ENCODE data around the gene STXBP3. TPM values are rescaled to one million over a fixed set of nuclear protein-coding genes. Genes with fewer than 3 reads are reported as not detected.
"Not testable (repeated sequence)": the region's sequence is repeated elsewhere in the genome, so short reads cannot be mapped to it uniquely, and the experiment has no call there.

The STXBP3 gene, protein sequence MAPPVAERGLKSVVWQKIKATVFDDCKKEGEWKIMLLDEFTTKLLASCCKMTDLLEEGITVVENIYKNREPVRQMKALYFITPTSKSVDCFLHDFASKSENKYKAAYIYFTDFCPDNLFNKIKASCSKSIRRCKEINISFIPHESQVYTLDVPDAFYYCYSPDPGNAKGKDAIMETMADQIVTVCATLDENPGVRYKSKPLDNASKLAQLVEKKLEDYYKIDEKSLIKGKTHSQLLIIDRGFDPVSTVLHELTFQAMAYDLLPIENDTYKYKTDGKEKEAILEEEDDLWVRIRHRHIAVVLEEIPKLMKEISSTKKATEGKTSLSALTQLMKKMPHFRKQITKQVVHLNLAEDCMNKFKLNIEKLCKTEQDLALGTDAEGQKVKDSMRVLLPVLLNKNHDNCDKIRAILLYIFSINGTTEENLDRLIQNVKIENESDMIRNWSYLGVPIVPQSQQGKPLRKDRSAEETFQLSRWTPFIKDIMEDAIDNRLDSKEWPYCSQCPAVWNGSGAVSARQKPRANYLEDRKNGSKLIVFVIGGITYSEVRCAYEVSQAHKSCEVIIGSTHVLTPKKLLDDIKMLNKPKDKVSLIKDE
- 48.7 TPM for polyA plus RNA-seq (2013, experiment 1 of 2)
- 47.5 TPM for polyA plus RNA-seq (2013, experiment 2 of 2)

DNA sequence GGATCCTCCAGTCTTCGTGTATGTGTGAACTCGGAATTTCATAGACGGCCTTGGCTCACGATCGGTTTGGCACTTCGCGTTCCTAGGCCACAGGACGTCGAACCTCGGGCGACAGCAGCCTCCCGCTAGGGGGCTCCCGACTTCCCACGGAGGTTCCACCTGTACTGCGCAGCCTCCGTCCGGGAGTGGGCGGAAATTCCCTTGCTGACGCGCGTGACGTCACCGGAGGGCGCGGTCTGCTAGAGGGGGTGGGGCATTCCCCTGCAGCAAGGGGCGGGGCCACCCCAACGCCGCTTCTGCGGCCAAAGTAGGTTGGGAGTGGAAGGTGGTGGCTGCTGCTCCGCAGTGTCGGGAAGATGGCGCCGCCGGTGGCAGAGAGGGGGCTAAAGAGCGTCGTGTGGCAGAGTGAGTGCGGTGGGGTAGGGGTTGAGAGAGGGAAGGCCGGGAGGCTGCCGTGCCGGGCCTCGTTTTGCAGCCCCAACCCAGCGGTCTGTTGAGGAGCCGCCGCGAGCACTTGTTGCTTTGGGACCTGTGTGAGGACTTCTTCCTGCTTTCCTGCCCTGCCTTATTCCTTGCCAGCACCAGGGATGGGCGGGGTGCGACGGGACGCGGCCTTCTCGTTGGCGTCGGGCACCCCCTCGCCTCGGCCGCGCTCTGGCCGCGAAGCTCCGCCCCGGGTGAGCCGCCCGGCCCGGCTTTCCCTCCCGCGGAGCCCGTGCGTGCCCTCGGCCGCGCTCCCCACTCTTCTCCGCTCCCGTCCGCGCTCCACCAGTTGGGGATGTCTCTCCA lies at the start of gene STXBP3:
TSS of gene STXBP3 (plus strand) at position 293 of the 789 bp plus-strand sequence. CDS start at position 357, 64 bp downstream.
- 1% methylated on average over 48 to 69 of the region's 75 CpGs for WGBS, 2 experiments (ENCODE audit: insufficient coverage in 2 of 2)
- Histone ChIP-seq H3K9me3 (ENCODE audit: control insufficient read depth, low read length) (no peaks in the 10 kb centered on the region), H3K4me1 (ENCODE audit: control insufficient read depth, insufficient read depth, low read length, poor library complexity, severe bottlenecking) (no peaks in the 10 kb centered on the region), H3K4me3 (ENCODE audit: extremely low read depth, insufficient read depth, low read length, poor library complexity, severe bottlenecking) (peak within 1 kb of the TSS; percentile 98), H3K27ac (ENCODE audit: low read depth, low read length, severe bottlenecking) (peak within 1 kb of the TSS; percentile 94), H3K36me3 (ENCODE audit: control insufficient read depth, insufficient read depth, low read length) (peaks cover 15% of the 10 kb centered on the region)

DNA sequence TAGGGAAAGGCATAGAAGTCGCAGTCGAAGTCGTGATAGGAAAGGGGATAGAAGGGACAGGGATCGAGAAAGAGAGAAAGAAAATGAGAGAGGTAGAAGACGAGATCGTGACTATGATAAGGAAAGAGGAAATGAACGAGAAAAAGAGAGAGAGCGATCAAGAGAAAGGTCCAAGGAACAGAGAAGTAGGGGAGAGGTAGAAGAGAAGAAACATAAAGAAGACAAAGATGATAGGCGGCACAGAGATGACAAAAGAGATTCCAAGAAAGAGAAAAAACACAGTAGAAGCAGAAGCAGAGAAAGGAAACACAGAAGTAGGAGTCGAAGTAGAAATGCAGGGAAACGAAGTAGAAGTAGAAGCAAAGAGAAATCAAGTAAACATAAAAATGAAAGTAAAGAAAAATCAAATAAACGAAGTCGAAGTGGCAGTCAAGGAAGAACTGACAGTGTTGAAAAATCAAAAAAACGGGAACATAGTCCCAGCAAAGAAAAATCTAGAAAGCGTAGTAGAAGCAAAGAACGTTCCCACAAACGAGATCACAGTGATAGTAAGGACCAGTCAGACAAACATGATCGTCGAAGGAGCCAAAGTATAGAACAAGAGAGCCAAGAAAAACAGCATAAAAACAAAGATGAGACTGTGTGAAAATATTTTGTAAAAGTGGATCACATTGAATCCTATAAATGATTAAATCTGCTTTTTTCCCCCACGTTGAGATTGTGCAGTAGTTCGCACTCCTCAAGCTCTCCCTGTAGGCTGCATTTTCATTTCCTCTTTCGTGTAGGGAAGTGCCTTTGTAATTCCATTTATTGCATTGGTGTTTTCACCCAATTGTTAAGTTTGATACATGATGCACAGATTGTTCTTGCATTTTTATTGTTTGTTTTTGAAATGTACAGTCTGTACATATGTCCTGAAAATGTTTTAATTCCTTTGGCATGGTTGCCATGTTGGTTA lies 46.8 kb upstream of the STXBP3 start:
- Histone ChIP-seq H3K9me3 (ENCODE audit: control insufficient read depth, low read length) (no peaks in the 10 kb centered on the region), H3K4me1 (ENCODE audit: control insufficient read depth, insufficient read depth, low read length, poor library complexity, severe bottlenecking) (peaks cover 9% of the 10 kb centered on the region), H3K36me3 (ENCODE audit: control insufficient read depth, insufficient read depth, low read length) (peaks cover 70% of the 10 kb centered on the region), H3K27ac (ENCODE audit: low read depth, low read length, severe bottlenecking) (no peak overlapping the region), H3K4me3 (ENCODE audit: extremely low read depth, insufficient read depth, low read length, poor library complexity, severe bottlenecking) (no peak overlapping the region)
- WGBS, 2 experiments (ENCODE audit: insufficient coverage in 2 of 2): 92 to 98% methylated on average over 19 to 21 of the region's 22 CpGs

DNA sequence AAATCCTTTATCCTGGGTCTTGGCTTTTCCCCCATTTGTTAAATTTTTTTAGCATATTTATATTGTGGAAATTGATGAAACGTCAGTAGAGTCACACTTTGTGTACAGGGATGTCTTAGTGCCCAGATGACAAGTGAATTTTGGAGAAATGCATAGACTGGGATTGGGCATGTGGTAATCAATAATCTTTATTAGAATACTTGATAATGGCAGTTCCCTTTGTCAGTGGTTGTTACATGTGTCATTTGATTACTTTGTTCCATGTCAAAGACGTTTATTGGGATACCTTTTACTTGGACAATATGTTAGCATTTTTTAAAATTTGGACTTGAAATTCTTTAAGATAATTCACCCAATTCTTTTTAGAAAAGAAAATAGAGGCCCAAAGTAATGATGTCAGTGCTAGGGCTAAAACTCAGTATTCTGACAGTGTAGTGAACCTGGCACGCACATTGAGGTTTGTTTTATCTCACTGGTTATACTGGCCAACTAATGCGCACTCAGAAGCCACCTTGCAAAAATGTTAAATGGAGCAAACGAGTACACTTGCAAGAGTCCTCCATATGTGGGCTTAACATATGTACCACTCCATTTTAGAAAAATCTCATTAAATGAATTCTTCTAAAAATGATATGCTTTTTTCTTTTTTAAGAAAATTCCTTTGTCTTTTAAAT lies 45.2 kb upstream of the STXBP3 start:
- Histone ChIP-seq H3K9me3 (ENCODE audit: control insufficient read depth, low read length) (no peaks in the 10 kb centered on the region), H3K4me1 (ENCODE audit: control insufficient read depth, insufficient read depth, low read length, poor library complexity, severe bottlenecking) (peaks cover 9% of the 10 kb centered on the region), H3K36me3 (ENCODE audit: control insufficient read depth, insufficient read depth, low read length) (peaks cover 59% of the 10 kb centered on the region), H3K27ac (ENCODE audit: low read depth, low read length, severe bottlenecking) (no peak overlapping the region), H3K4me3 (ENCODE audit: extremely low read depth, insufficient read depth, low read length, poor library complexity, severe bottlenecking) (no peak overlapping the region)
- WGBS, 2 experiments (ENCODE audit: insufficient coverage in 2 of 2): 90 to 98% methylated on average over 3 of the region's 5 CpGs

DNA sequence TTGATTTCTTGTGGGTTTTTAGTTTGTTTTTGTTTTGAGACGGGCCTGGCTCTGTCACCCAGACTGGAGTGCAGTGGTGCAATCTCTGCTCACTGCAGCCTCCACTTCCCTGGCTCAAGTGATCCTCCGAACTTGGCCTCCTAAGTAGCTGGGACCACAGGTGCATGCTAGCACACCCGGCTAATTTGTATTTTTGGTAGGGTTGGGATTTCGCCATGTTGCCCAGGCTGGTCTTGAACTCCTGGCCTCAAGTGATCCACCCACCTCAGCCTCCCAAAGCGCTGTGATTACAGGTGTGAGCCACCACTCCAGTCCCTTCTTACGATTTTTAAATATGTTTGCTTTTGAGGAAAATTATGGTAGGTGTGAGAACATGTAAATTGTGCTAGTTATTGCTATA lies 44.4 kb upstream of the STXBP3 start:
- H3K36me3 ChIP-seq (ENCODE audit: control insufficient read depth, insufficient read depth, low read length): peaks cover 51% of the 10 kb centered on the region
- not testable (repeated sequence) for H3K4me3 ChIP-seq (ENCODE audit: extremely low read depth, insufficient read depth, low read length, poor library complexity, severe bottlenecking); H3K4me1 ChIP-seq (ENCODE audit: control insufficient read depth, insufficient read depth, low read length, poor library complexity, severe bottlenecking); H3K9me3 ChIP-seq (ENCODE audit: control insufficient read depth, low read length); H3K27ac ChIP-seq (ENCODE audit: low read depth, low read length, severe bottlenecking)
- WGBS, 2 experiments (ENCODE audit: insufficient coverage in 2 of 2): 90 to 94% methylated on average over 2 to 3 of the region's 6 CpGs

DNA sequence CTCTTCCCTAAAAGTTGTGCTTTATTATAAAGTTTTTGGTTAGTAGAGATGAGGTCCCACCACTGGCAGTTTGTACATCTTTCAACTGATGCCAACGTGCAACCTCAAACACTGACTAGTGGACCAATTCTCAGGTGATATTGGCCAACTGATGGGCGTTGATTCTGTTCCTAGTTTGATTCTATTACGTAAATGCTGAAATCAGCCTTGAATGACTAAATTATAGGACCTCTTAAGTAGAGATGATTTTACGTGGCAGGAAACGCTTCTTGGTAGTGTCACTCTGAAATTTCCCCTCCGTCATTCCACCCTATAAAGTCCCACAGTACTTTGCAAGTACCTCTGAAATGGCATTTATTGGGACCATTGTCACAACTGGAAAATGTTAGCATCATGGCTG lies 42.5 kb upstream of the STXBP3 start:
- peaks cover 33% of the 10 kb centered on the region for H3K36me3 ChIP-seq (ENCODE audit: control insufficient read depth, insufficient read depth, low read length)
- H3K27ac ChIP-seq (ENCODE audit: low read depth, low read length, severe bottlenecking): no peak overlapping the region
- peaks cover 9% of the 10 kb centered on the region for H3K4me1 ChIP-seq (ENCODE audit: control insufficient read depth, insufficient read depth, low read length, poor library complexity, severe bottlenecking)
- no peak overlapping the region for H3K4me3 ChIP-seq (ENCODE audit: extremely low read depth, insufficient read depth, low read length, poor library complexity, severe bottlenecking)
- 91 to 97% methylated on average over 4 to 6 of the region's 6 CpGs for WGBS, 2 experiments (ENCODE audit: insufficient coverage in 2 of 2)
- no peaks in the 10 kb centered on the region for H3K9me3 ChIP-seq (ENCODE audit: control insufficient read depth, low read length)

DNA sequence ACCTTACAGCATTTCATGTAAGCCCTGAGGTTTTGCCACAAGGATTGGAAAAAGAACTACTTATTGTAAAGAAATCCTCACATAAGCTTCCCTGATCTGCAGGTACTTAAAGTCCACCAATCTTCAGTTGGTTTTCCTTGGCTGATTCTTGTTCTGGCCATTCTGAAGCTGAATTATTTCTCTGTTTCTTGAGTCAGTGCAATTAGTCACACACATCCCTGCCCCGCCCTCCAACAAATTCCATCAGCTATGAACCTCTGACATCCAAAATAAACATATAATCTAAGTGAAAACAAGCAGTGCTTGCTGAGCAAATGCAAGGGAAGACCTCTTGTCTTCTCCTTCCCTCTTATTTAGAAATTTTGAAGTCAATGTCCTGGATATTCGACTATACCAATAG lies 42.0 kb upstream of the STXBP3 start:
- 83% methylated on average over 1 of the region's 2 CpGs; no CpG with 5 or more reads in 1 of the 2 experiments for WGBS, 2 experiments (ENCODE audit: insufficient coverage in 2 of 2)
- H3K36me3 ChIP-seq (ENCODE audit: control insufficient read depth, insufficient read depth, low read length): peaks cover 28% of the 10 kb centered on the region
- no peak overlapping the region for H3K27ac ChIP-seq (ENCODE audit: low read depth, low read length, severe bottlenecking)
- no peaks in the 10 kb centered on the region for H3K9me3 ChIP-seq (ENCODE audit: control insufficient read depth, low read length)
- H3K4me1 ChIP-seq (ENCODE audit: control insufficient read depth, insufficient read depth, low read length, poor library complexity, severe bottlenecking): peaks cover 9% of the 10 kb centered on the region
- no peak overlapping the region for H3K4me3 ChIP-seq (ENCODE audit: extremely low read depth, insufficient read depth, low read length, poor library complexity, severe bottlenecking)

DNA sequence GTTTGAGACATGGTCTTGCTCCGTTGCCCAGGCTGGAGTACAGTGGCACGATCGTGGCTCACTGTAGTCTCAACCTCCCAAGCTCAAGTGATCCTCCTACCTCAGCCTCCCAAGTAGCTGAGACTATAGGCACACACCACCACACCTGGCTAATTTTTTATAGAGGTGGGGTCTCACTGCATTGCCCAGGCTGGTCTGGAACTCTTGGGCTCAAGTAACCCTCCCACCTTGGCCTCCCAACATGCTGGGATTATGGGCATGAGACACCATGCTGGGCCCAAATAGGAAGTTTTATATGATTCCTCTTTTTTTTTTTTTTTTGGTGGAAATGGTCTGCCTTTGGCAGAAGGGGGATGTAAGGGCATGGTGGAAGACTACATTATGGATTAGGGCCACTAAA lies 39.8 kb upstream of the STXBP3 start:
- Histone ChIP-seq H3K27ac (ENCODE audit: low read depth, low read length, severe bottlenecking) (no peak overlapping the region), H3K4me3 (ENCODE audit: extremely low read depth, insufficient read depth, low read length, poor library complexity, severe bottlenecking) (no peak overlapping the region), H3K9me3 (ENCODE audit: control insufficient read depth, low read length) (no peaks in the 10 kb centered on the region), H3K4me1 (ENCODE audit: control insufficient read depth, insufficient read depth, low read length, poor library complexity, severe bottlenecking) (peaks cover 9% of the 10 kb centered on the region), H3K36me3 (ENCODE audit: control insufficient read depth, insufficient read depth, low read length) (peaks cover 7% of the 10 kb centered on the region)
- WGBS, 2 experiments (ENCODE audit: insufficient coverage in 2 of 2): 100% methylated on average over 3 of the region's 3 CpGs; no CpG with 5 or more reads in 1 of the 2 experiments

DNA sequence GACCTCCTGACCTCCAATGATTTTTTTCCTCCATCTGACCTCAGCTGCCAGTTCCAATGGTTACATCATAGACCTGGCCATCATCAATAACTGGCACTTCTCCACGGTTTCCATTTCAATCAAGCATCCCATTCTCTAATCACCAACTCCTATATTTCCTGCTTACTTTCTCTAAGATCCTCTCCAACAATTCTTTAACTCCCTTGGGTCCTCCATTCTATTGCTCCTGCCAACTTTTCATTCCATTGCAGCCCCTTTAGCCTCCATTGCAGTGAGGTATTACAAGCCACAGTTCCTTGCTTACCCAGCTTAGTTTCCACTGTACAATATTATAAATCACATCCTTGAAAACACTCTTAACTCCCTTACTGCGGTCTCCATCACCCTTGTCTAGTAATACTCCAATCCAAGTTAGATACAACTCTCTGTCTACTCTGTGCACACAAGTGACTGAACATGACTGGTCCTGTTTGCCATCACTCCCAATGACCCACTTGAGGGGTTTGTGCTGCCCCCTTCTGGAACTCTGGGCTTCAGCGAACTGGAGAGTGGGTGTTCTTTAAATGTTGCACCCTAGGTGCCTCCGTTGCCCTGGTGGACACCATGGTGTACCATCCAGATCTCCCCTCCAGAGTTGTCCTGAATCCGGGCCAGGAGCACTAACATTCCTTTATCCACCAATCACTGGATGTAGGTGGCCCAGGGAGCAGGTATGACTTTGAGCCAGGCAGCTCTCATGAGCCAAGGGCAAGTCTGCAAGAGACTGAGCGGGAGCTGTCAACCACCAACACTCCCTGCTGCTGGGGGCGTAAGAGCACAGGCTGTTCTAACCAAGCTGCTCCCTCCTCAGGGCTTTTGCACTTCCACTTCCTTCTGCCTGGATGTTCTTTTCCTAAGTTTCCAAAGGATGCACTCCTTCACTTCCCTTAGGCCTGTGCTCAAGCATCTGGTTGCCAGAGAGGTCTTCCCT lies 37.5 kb upstream of the STXBP3 start:
- Histone ChIP-seq H3K36me3 (ENCODE audit: control insufficient read depth, insufficient read depth, low read length) (no peaks in the 10 kb centered on the region), H3K27ac (ENCODE audit: low read depth, low read length, severe bottlenecking) (no peak overlapping the region), H3K4me1 (ENCODE audit: control insufficient read depth, insufficient read depth, low read length, poor library complexity, severe bottlenecking) (peaks cover 7% of the 10 kb centered on the region), H3K4me3 (ENCODE audit: extremely low read depth, insufficient read depth, low read length, poor library complexity, severe bottlenecking) (no peak overlapping the region), H3K9me3 (ENCODE audit: control insufficient read depth, low read length) (no peaks in the 10 kb centered on the region)
- WGBS, 2 experiments (ENCODE audit: insufficient coverage in 2 of 2): 76 to 97% methylated on average over 3 to 6 of the region's 7 CpGs

DNA sequence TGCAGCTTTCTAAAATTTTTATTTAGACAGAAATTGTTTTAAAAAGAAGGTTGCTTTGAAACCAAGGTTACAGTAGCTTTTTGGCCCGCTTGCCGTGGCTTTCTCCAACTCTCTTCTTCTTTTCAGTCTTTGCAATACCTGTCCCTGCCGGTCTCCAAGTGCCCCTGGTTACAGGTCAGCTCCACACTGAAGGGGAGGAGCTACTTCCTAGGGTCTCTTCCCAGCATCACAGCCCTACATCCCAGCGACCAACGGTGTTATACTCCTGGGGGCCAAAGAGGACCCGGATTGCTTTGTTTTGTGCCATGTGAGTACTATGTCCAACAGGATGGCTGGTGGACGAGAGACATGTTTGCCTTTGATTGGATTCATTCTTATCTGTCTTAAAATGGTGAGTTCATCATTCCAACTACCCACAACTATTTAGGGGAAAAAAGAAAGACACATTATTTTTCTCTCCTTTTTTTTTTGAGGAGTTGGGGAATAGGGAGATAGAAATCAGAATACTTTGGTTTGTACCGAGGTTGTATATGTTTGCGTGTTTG lies 33.8 kb upstream of the STXBP3 start, which contains the start of gene FNDC7:
TSS of gene FNDC7 (plus strand) at position 303 of the 545 bp plus-strand sequence. CDS start at position 329, 26 bp downstream.
- no peak within 1 kb of the TSS for H3K4me3 ChIP-seq (ENCODE audit: extremely low read depth, insufficient read depth, low read length, poor library complexity, severe bottlenecking)
- H3K36me3 ChIP-seq (ENCODE audit: control insufficient read depth, insufficient read depth, low read length): no peaks in the 10 kb centered on the region
- WGBS, 2 experiments (ENCODE audit: insufficient coverage in 2 of 2): 17 to 60% methylated on average over 1 to 3 of the region's 9 CpGs
- H3K9me3 ChIP-seq (ENCODE audit: control insufficient read depth, low read length): no peaks in the 10 kb centered on the region
- no peaks in the 10 kb centered on the region for H3K4me1 ChIP-seq (ENCODE audit: control insufficient read depth, insufficient read depth, low read length, poor library complexity, severe bottlenecking)
- no peak within 1 kb of the TSS for H3K27ac ChIP-seq (ENCODE audit: low read depth, low read length, severe bottlenecking)
